ENCODE results near the gene PCLO.

DNA sequence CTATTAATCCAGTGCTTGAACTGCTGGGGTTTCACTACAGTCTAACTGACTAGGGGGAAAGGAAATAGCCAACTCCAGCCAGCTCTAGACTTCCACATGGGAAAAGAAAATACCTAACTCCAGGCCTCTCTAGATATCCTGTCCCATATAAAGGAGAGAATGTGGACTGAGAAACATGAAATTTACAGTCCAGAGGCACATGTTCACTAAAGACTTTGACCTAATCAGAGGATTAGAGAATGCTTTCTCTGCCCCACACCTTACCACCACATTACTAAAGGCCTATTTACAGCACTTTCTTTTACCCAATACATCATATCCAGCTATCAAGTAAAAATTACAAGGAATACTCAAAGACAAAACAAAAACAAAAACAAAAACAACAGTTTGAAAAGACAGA is 164.2 kb downstream of the PCLO start:
- TF ChIP-seq, protein P1, sequence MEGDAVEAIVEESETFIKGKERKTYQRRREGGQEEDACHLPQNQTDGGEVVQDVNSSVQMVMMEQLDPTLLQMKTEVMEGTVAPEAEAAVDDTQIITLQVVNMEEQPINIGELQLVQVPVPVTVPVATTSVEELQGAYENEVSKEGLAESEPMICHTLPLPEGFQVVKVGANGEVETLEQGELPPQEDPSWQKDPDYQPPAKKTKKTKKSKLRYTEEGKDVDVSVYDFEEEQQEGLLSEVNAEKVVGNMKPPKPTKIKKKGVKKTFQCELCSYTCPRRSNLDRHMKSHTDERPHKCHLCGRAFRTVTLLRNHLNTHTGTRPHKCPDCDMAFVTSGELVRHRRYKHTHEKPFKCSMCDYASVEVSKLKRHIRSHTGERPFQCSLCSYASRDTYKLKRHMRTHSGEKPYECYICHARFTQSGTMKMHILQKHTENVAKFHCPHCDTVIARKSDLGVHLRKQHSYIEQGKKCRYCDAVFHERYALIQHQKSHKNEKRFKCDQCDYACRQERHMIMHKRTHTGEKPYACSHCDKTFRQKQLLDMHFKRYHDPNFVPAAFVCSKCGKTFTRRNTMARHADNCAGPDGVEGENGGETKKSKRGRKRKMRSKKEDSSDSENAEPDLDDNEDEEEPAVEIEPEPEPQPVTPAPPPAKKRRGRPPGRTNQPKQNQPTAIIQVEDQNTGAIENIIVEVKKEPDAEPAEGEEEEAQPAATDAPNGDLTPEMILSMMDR (IDR thresholded peaks at IDR 0.05), result no peak
- TF ChIP-seq EP300 (IDR thresholded peaks at IDR 0.05), result no peak

Data from esophagus muscularis mucosa (tissue), 3 donors.